IMR-90 (cell line): ENCODE measurements around the gene SLC29A3. TPM values are rescaled to one million over a fixed set of nuclear protein-coding genes. Genes with fewer than 3 reads are reported as not detected.

Experiments used
- ATAC-seq: fragments of 200-7000 bp; cut with Tn5 transposase; 2 replicates; pipeline ENCODE4 v1.9.1; 2020; ENCODE audit warnings: low read depth, mild to moderate bottlenecking, moderate library complexity
- BruUV-seq: library from RNA; stranded (reverse); fragments of 400-500 nt; replicated peaks from 2 replicates; lab custom pipeline; 2021; lab: Mats Ljungman, UMichigan
- CTCF ChIA-PET: fragments of 300-600 bp; formaldehyde crosslinking; extraction: SDS; loops from one replicate; lab custom pipeline; 2021; ENCODE audit warnings: antibody characterized with exemption; lab: Yijun Ruan, JAX
- POLR2A ChIA-PET: fragments of 300-600 bp; sonication (Branson Sonifier 250); formaldehyde crosslinking; loops from one replicate; lab custom pipeline; 2022; ENCODE audit warnings: antibody characterized with exemption; ENCODE audit not compliant: unreplicated experiment; lab: Charles Lee
- DNase-seq: peaks from one replicate; pipeline ENCODE4 v3.0.0; 2013
- H2AFZ ChIP-seq: replicated peaks from 2 replicates; pipeline ENCODE3; 2013; ENCODE audit warnings: low read length, mild to moderate bottlenecking; ENCODE audit not compliant: poor library complexity
- H2AK5ac ChIP-seq: 2 replicates; pipeline ENCODE4 v1.6.1; 2013; ENCODE audit warnings: low read depth, low read length, inconsistent platforms
- H2AK9ac ChIP-seq: replicated peaks from 2 replicates; pipeline ENCODE3; 2013; ENCODE audit warnings: mild to moderate bottlenecking, low read depth, low read length, moderate library complexity; ENCODE audit not compliant: poor library complexity
- H2BK120ac ChIP-seq: 2 replicates; pipeline ENCODE4 v1.6.1; 2013; ENCODE audit warnings: low read depth, low read length, inconsistent platforms
- H2BK15ac ChIP-seq: 3 replicates; pipeline ENCODE4 v1.6.1; 2013; ENCODE audit warnings: low read depth, low read length, inconsistent platforms
- H2BK20ac ChIP-seq: 2 replicates; pipeline ENCODE4 v1.6.1; 2013; ENCODE audit warnings: low read depth, mild to moderate bottlenecking, inconsistent platforms, low read length, moderate library complexity
- H2BK5ac ChIP-seq: 2 replicates; pipeline ENCODE4 v1.6.1; 2013; ENCODE audit warnings: mild to moderate bottlenecking, low read depth, low read length, inconsistent platforms; ENCODE audit not compliant: poor library complexity, severe bottlenecking
- H3K14ac ChIP-seq: replicated peaks from 2 replicates; pipeline ENCODE4 v1.6.1; 2013; ENCODE audit warnings: low read depth, low read length, inconsistent platforms
- H3K18ac ChIP-seq: 2 replicates; pipeline ENCODE4 v1.6.1; 2013; ENCODE audit warnings: low read depth, low read length, control low read depth
- H3K23ac ChIP-seq: 2 replicates; pipeline ENCODE4 v1.6.1; 2013; ENCODE audit warnings: low read depth, low read length, inconsistent platforms
- H3K27ac ChIP-seq: 2 replicates; pipeline ENCODE4 v1.5.1; 2013; ENCODE audit warnings: mild to moderate bottlenecking, control low read depth, low read length; ENCODE audit not compliant: insufficient read depth
- H3K27me3 ChIP-seq: 2 replicates; pipeline ENCODE4 v1.6.1; 2013; ENCODE audit warnings: low read length; ENCODE audit not compliant: control insufficient read depth, insufficient read depth
- H3K36me3 ChIP-seq: 2 replicates; pipeline ENCODE4 v1.6.1; 2013; ENCODE audit warnings: low read length, mixed read lengths; ENCODE audit not compliant: control insufficient read depth, insufficient read depth
- H3K4ac ChIP-seq: 2 replicates; pipeline ENCODE4 v1.6.1; 2013; ENCODE audit warnings: low read depth, low read length, inconsistent platforms
- H3K4me1 ChIP-seq: 2 replicates; pipeline ENCODE4 v1.6.1; 2013; ENCODE audit warnings: low read length, mixed read lengths; ENCODE audit not compliant: control insufficient read depth, insufficient read depth
- H3K4me2 ChIP-seq: 2 replicates; pipeline ENCODE4 v1.6.1; 2013; ENCODE audit warnings: low read depth, mild to moderate bottlenecking, control low read depth, low read length, moderate library complexity
- H3K4me3 ChIP-seq: 2 replicates; pipeline ENCODE4 v1.5.1; 2013; ENCODE audit warnings: low read depth, mild to moderate bottlenecking, control low read depth, low read length, moderate library complexity; ENCODE audit not compliant: insufficient read depth
- H3K56ac ChIP-seq: 2 replicates; pipeline ENCODE4 v1.6.1; 2013; ENCODE audit warnings: low read length, inconsistent platforms; ENCODE audit not compliant: insufficient read depth; ENCODE audit errors: extremely low read depth
- H3K79me1 ChIP-seq, 2 experiments: 2 replicates each; pipeline ENCODE4 v1.6.1; 2013; ENCODE audit warnings: low read length in 2 of 2, inconsistent platforms in 1 of 2, low read depth in 1 of 2
- H3K9ac ChIP-seq: 2 replicates; pipeline ENCODE4 v1.6.1; 2013; ENCODE audit warnings: low read depth, low read length, control low read depth
- H3K9me1 ChIP-seq: 2 replicates; pipeline ENCODE4 v1.6.1; 2013; ENCODE audit warnings: low read length, inconsistent platforms; ENCODE audit not compliant: insufficient read depth
- H3K9me3 ChIP-seq: 2 replicates; pipeline ENCODE4 v1.6.1; 2013; ENCODE audit warnings: low read length; ENCODE audit not compliant: control insufficient read depth, insufficient read depth
- H4K20me1 ChIP-seq: 2 replicates; pipeline ENCODE4 v1.6.1; 2013; ENCODE audit warnings: low read length, inconsistent platforms; ENCODE audit not compliant: insufficient read depth
- H4K5ac ChIP-seq: 2 replicates; pipeline ENCODE4 v1.6.1; 2013; ENCODE audit warnings: mild to moderate bottlenecking, low read depth, low read length, control low read depth
- H4K8ac ChIP-seq, 2 experiments: 2 replicates each; pipeline ENCODE4 v1.6.1; 2013; ENCODE audit warnings: low read depth in 2 of 2, low read length in 2 of 2, control low read depth in 1 of 2, inconsistent platforms in 1 of 2
- H4K91ac ChIP-seq: 2 replicates; pipeline ENCODE4 v1.6.1; 2013; ENCODE audit warnings: low read depth, low read length, inconsistent platforms; ENCODE audit not compliant: insufficient read depth
- BHLHE40 ChIP-seq: fragments of 150-350 bp; IDR thresholded peaks from 2 replicates; pipeline ENCODE4 v1.6.1; 2016; ENCODE audit warnings: mild to moderate bottlenecking, low read depth, low read length
- CEBPB ChIP-seq: IDR thresholded peaks from 2 replicates; pipeline ENCODE4 v1.6.1; 2012; ENCODE audit warnings: low read depth, low read length, improper control_type of control experiment
- CTCF ChIP-seq: conservative IDR thresholded peaks from 2 replicates; pipeline ENCODE4 v1.5.1; 2012; ENCODE audit warnings: mild to moderate bottlenecking, low read depth, low read length, improper control_type of control experiment
- ELK1 ChIP-seq: fragments of 150-350 bp; IDR thresholded peaks from 2 replicates; pipeline ENCODE4 v1.6.1; 2016; ENCODE audit warnings: low read depth, mild to moderate bottlenecking, low read length, moderate library complexity, borderline replicate concordance
- FOS ChIP-seq: fragments of 150-350 bp; IDR thresholded peaks from 2 replicates; pipeline ENCODE4 v1.6.1; 2016; ENCODE audit warnings: low read depth, low read length
- MAZ ChIP-seq: IDR thresholded peaks from 2 replicates; pipeline ENCODE4 v1.6.1; 2012; ENCODE audit warnings: low read depth, mild to moderate bottlenecking, low read length, improper control_type of control experiment, moderate library complexity, borderline replicate concordance
- MXI1 ChIP-seq: IDR thresholded peaks from 2 replicates; pipeline ENCODE4 v1.6.1; 2012; ENCODE audit warnings: low read depth, mild to moderate bottlenecking, low read length, moderate library complexity, borderline replicate concordance
- NFE2L2 ChIP-seq: fragments of 150-350 bp; IDR thresholded peaks from 2 replicates; pipeline ENCODE4 v1.6.1; 2016; ENCODE audit warnings: low read depth, mild to moderate bottlenecking, low read length
- POLR2A ChIP-seq: IDR thresholded peaks from 2 replicates; pipeline ENCODE4 v1.6.1; 2012; ENCODE audit warnings: mild to moderate bottlenecking, low read depth, low read length
- RAD21 ChIP-seq: IDR thresholded peaks from 2 replicates; pipeline ENCODE4 v1.6.1; 2012; ENCODE audit warnings: low read length, improper control_type of control experiment
- RCOR1 ChIP-seq: IDR thresholded peaks from 2 replicates; pipeline ENCODE4 v1.6.1; 2012; ENCODE audit warnings: mild to moderate bottlenecking, low read length, improper control_type of control experiment; ENCODE audit not compliant: insufficient replicate concordance
- RFX5 ChIP-seq: IDR thresholded peaks from 2 replicates; pipeline ENCODE4 v1.8.0; 2012; ENCODE audit warnings: low read depth, mild to moderate bottlenecking, low read length, moderate library complexity
- SMC3 ChIP-seq: fragments of 150-350 bp; IDR thresholded peaks from 2 replicates; pipeline ENCODE4 v1.6.1; 2016; ENCODE audit warnings: low read depth, mild to moderate bottlenecking, antibody characterized with exemption, low read length, moderate library complexity
- WGBS, 2 experiments: methylation state at CpG; one replicate each; pipeline versions ENCODE4 v1.1.5 to v1.1.7; 2013; ENCODE audit warnings: missing lambda C conversion rate in 2 of 2; ENCODE audit not compliant: insufficient read length in 1 of 2; ENCODE audit errors: extremely low coverage in 2 of 2; 5-methylcytosine and 5-hydroxymethylcytosine counted together
- dilution Hi-C: fragments of 300-500 bp; cut with HindIII; formaldehyde crosslinking; loops from one replicate; pipeline ENCODE4 v1.14.3; 2018; ENCODE audit warnings: low sequenced_read_pairs; ENCODE audit not compliant: unreplicated experiment
- in situ Hi-C: fragments of 300-500 bp; cut with MboI; formaldehyde crosslinking; loops from 3 replicates; pipeline ENCODE4 v1.14.3; 2019; ENCODE audit warnings: low sequenced_read_pairs, inconsistent platforms, mixed read lengths
- intact Hi-C: fragments of 100-400 bp; cut with micrococcal nuclease; formaldehyde crosslinking; loops from 2 replicates; pipeline ENCODE4 v1.10.0; 2022
- polyA plus RNA-seq, 3 experiments: library from polyadenylated mRNA; depleted of rRNA; stranded (reverse); fragments of >200 nt; gene quantifications; 2 replicates each; pipeline ENCODE4 v1.2.3, GENCODE V29; 2012; ENCODE audit warnings: low replicate concordance in 1 of 3
- total RNA-seq: library from RNA; depleted of rRNA; stranded (reverse); fragments of >200 nt; gene quantifications from 2 replicates; pipeline ENCODE4 v1.2.3, GENCODE V29; 2012

SLC29A3 gene
- total and polyA plus RNA-seq, 2 of the 4 experiments (the other 2 are of a cell fraction), result 0.72 to 3.0 TPM

- Histone ChIP-seq H3K27ac (no peak overlapping the region), H3K4me3 (no peak overlapping the region), H4K20me1 (no peaks in the 10 kb centered on the region), H2BK15ac (no peak overlapping the region), H3K27me3 (peaks cover 80% of the 10 kb centered on the region), H3K79me1 (no peaks in the 10 kb centered on the region), H2BK120ac (no peak overlapping the region), H3K14ac (no peak overlapping the region), H3K23ac (no peak overlapping the region), H3K56ac (no peak overlapping the region), H2AK9ac (peak overlapping the region; percentile 26), H2BK5ac (no peak overlapping the region), H4K5ac (no peak overlapping the region), H4K91ac (no peak overlapping the region), H4K8ac (no peak overlapping the region), H3K36me3 (no peaks in the 10 kb centered on the region), H3K9ac (no peak overlapping the region), H2AFZ (no peak overlapping the region), H2BK20ac (no peak overlapping the region), H3K4me1 (no peaks in the 10 kb centered on the region), H3K4me2 (no peak overlapping the region), H3K4ac (no peak overlapping the region), H2AK5ac (no peak overlapping the region), H3K9me1 (no peaks in the 10 kb centered on the region), H3K9me3 (no peaks in the 10 kb centered on the region), H3K18ac (no peak overlapping the region)
- 50% methylated on average over 2 of the region's 3 CpGs; no CpG with 5 or more reads in 1 of the 2 experiments for WGBS, 2 experiments
- BruUV-seq, result no TSS peak
- intact Hi-C loops, result no loop called here
- ChIA-PET CTCF (no interaction called here), POLR2A (no interaction called here)
- DNase-seq (no peak), ATAC-seq (no peak)
- in situ Hi-C loops, result no loop called here
- dilution Hi-C loops, result no loop called here
- TF ChIP-seq POLR2A (no peak), RCOR1 (no peak), MAZ (no peak), RAD21 (no peak), CTCF (no peak), ELK1 (no peak), RFX5 (no peak), FOS (no peak), CEBPB (no peak), NFE2L2 (no peak), BHLHE40 (no peak), MXI1 (no peak), SMC3 (no peak)
Observed at GRCh38 chr10:71390921-71391690, 72.0 kb downstream of the SLC29A3 start.
